Left kidney (tissue), 2 donors: ENCODE results near the gene EPN3. TPM values are rescaled to one million over a fixed set of nuclear protein-coding genes. Genes with fewer than 3 reads are reported as not detected.

Experiments used
- DNase-seq: peaks from one replicate; pipeline ENCODE4 v3.0.0-alpha.2; 2013
- polyA plus RNA-seq: library from polyadenylated mRNA; unstranded; fragments of 120-200 nt; gene quantifications from one replicate; pipeline ENCODE4 v1.2.1, GENCODE V29; 2013; ENCODE audit not compliant: insufficient read length

The EPN3 gene
- polyA plus RNA-seq, 1 donor, result 9.5 TPM

- no peak for DNase-seq
These were observed 16.9 kb downstream of the EPN3 start for GRCh38 chr17:50549256-50549941.

DNA sequence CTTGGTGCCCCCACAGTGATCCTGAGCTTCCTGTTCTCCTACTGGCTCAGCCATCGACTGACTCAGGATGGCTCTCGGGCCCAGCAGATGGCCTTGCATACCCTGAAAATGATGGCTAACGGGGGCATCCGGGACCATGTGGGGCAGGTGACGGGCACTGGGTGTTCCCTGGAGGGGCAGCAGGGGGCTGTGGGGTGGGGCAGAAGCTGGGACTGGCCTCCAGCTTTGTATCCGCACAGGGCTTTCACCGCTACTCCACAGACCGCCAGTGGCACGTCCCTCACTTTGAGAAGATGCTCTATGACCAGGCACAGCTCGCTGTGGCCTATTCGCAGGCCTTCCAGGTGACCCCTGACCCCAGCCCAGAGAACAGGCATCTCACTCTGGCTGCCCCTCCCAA lies 17.4 kb downstream of the EPN3 start:
- DNase-seq, result no peak

DNA sequence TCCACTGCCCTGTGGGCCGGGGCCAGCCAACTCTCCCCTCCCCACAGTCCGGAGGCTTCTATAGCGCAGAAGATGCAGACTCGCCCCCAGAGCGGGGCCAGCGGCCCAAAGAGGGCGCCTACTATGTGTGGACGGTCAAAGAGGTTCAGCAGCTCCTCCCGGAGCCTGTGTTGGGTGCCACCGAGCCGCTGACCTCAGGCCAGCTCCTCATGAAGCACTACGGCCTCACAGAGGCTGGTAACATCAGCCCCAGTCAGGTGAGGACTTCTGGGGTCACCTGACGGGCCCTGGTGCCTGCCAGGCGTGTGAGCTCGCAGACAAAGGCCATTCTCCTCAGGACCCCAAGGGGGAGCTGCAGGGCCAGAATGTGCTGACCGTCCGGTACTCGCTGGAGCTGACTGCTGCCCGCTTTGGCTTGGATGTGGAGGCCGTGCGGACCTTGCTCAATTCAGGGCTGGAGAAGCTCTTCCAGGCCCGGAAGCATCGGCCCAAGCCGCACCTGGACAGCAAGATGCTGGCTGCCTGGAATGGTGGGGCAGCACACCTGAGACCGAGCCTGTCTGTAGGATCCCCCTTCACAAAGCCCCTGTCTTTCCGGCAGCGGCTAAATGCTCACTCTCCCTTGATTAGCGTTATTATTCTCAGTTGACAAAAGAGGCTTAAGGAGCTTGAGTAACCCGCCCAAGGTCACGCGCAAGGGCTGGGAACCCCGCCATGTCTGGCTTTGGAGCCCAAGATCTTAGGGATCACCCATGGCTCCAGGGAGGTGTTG lies 18.3 kb downstream of the EPN3 start:
- peak; percentile 86 for DNase-seq

DNA sequence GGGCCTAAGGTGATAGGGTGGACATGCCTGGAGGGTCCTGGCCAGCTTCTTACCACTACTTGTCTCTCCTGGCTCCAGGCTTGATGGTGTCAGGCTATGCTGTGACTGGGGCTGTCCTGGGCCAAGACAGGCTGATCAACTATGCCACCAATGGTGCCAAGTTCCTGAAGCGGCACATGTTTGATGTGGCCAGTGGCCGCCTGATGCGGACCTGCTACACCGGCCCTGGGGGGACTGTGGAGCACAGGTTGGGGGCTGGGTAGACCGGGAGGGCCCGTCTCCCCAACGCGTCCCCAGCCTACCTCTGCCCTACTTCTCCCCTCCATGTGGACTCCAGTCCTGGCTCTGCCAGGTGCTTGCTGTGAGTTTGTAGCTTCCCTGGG lies 18.9 kb downstream of the EPN3 start:
- DNase-seq, result no peak

DNA sequence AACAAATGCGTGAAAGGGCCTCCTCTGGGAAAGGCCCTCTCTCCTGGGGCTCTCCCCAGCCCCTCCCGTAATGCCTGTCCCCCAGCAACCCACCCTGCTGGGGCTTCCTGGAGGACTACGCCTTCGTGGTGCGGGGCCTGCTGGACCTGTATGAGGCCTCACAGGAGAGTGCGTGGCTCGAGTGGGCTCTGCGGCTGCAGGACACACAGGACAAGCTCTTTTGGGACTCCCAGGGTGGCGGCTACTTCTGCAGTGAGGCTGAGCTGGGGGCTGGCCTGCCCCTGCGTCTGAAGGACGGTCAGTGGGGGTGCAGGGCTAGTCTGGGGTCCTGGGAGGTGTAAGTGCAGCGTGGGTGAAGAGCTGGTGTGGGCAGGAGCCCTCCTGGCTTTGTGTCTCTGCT lies 19.3 kb downstream of the EPN3 start:
- DNase-seq, result no peak

DNA sequence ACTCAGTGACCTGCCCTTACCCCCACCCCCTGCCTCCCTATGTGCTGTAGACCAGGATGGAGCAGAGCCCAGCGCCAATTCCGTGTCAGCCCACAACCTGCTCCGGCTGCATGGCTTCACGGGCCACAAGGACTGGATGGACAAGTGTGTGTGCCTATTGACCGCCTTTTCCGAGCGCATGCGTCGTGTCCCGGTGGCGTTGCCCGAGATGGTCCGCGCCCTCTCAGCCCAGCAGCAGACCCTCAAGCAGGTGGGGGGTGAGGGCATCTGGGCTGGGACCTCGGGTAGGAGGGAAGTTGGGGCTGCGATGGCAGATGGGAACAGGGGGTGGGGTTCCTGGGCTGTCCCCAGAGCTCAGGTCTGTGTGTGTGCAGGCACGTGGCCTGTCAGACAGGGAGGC lies 21.7 kb downstream of the EPN3 start:
- no peak for DNase-seq

DNA sequence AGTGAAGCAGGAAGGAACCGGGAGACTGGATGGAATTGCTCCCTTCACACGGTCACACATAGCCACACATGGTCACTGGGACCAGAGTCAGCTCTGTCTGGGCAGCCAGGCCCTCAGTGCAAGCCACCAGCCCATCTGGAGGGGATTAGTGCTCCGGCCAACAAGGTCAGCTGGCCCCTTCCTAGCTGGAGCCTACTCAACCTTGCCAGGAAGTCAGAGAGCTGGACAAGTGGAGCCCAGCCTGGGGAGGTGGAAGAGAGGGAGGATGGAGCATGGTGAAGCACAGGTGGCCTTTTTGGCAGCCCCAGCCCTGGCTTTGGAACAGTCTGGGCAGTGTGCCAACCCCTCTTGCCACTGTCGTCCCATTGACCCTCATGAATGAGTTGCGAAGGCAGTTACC lies 24.3 kb downstream of the EPN3 start:
- DNase-seq, result no peak

DNA sequence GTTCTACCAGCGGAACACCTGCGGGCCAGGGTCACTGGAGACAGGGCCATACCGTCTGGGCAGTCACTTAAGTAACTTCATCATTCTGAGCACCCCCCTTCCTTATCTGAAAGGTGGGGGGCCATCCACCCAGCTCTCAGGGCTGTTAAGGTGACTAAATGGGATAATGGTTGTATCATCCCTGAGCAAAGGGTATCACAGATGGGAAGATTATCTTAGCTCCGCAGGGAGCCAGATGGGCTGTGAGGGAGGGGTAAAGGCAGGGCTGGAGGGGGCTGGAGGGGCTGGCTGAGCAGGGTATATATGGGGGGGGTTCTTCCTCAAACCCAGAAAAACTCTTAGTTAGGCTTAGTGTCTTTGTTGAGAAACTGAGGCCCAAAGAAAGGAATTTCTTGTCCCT lies 25.1 kb downstream of the EPN3 start:
- DNase-seq, result no peak

DNA sequence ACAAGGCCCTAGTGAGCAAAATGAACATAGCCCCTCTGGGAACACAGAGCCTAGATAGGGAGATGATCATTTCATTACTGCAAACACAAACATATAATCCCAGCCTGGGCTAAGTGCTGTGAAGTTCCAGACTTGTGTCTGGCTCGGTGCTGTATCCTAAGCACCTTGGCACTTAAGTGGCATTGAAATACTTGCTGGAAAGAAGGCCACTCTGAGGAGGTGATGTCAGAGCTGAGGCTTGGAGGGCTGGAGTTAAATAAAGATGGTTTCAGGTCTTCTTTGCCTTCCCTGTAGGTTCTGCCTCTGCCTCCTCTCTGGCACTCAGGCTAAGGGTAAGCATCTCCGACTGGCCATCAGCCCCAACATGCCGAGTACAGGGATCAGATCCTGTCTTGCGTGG lies 25.6 kb downstream of the EPN3 start:
- no peak for DNase-seq

DNA sequence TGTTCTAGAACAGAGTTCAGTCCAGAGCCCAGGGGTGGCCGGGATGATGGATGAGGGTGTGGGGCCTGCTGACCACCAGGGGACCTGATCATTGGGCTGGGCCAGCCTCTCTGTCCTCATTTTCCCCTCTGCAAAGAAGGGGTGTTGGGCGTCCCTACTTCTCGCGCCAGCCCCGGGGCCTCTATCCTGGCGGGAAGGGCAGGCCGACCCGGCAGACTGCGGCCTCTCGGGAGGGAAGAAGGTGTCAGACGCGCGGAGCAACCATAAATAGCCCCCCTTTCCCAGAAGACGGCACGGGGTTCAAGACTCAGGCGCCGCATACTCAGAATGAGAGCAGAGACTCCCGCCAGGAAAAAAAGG lies 26.0 kb downstream of the EPN3 start:
- no peak for DNase-seq

- DNase-seq, result no peak
These were observed 26.5 kb downstream of the EPN3 start for GRCh38 chr17:50558941-50559614.

- DNase-seq, result no peak
These were observed 27.2 kb downstream of the EPN3 start for GRCh38 chr17:50559674-50560184.

DNA sequence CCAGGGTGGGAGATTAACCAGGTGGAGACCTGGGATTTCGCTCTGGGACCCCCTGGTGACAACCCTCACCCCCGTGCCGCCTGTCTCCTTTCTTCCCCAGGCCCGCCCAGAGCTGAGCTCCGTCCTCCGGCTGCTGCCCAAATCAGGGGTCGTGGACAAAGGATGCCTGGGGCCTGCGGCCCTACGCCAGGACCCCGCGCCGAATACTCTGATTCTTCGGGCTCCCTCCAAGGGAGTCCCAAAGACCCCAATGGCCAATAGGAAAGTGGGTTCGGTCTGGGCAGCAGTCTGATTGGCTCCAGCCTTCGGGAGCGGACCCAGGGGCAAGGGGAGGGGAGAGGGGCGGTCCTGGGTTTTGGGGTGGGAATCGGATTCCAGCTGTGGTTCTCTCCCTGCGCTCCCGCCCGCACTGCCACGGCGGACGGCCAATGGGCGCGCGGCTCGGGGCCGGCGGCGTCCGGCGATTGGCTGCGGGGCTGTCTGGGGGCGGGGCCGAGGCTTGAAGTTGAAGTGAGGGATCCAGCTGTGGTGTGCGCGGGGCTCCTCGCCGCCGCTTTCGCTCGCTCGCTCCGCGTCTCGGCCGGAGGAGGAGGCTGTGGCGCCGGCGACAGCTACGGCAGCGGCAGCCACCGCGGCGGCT lies 27.8 kb downstream of the EPN3 start, which contains the start of gene CACNA1G:
CACNA1G (plus strand) TSS at position 531 of the 640 bp plus-strand sequence. CDS start 745 bp downstream, outside the sequence.
- peak; percentile 93 for DNase-seq

DNA sequence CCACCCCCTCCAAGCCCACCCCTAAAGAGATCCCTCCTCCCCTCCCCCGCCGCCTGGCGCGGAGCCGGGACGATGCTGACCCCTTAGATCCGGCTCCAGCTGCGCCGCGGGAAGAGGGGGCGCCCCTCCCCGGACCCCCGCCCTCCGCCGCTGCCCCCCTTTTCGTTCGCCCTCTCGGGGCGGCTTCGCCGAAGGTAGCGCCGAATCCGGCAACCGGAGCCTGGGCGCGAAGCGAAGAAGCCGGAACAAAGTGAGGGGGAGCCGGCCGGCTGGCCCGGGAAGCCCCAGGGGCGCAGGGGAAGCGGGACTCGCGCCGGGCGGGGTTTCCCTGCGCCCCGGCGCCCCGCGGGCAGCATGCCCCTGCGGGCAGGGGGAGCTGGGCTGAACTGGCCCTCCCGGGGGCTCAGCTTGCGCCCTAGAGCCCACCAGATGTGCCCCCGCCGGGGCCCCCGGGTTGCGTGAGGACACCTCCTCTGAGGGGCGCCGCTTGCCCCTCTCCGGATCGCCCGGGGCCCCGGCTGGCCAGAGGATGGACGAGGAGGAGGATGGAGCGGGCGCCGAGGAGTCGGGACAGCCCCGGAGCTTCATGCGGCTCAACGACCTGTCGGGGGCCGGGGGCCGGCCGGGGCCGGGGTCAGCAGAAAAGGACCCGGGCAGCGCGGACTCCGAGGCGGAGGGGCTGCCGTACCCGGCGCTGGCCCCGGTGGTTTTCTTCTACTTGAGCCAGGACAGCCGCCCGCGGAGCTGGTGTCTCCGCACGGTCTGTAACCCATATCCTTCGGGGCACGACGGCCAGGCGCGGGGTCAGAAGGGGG lies 28.6 kb downstream of the EPN3 start:
- no peak for DNase-seq

DNA sequence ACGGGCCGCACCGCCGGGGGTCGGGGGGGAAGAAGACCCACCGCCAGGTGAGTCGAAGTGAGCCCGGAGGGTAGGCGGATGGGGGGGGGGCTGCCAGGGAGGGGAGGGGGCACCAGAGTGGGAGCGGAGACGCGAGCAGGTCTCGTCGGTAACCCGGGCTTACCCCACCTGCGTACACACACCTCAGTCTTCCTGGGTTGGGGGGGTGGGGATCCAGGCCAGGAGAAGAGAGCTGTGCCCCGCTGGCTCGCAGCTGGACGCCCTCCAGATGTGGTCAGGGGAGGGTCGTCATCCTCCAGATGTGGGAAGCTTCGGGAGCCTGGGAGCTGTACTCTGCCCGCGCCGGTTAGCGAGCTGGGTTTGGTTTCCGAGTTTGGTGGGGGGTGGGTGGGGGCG lies 29.2 kb downstream of the EPN3 start:
- no peak for DNase-seq

- no peak for DNase-seq
These were observed 29.9 kb downstream of the EPN3 start for GRCh38 chr17:50562242-50563091.

DNA sequence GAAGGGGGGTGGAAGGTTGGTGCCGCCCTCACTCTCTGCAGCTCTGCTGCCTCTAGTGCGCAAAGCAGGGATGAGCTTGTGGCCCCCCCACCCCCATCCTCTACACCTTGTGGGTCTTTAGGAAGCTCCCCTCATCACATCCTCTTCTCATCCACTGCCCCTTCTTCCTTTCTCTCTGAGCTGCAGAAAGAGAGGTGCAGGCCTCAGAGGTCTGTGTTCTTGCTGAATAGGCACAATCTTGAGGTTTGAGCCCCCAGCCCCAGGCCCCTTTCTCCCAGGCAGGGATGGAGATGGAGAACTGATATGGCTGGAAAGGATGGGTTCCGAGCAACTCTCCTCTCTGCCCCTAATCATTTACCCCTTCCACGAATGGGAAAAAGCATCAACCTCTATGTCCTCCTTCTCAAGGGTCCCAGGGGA lies 30.6 kb downstream of the EPN3 start:
- DNase-seq, result no peak

DNA sequence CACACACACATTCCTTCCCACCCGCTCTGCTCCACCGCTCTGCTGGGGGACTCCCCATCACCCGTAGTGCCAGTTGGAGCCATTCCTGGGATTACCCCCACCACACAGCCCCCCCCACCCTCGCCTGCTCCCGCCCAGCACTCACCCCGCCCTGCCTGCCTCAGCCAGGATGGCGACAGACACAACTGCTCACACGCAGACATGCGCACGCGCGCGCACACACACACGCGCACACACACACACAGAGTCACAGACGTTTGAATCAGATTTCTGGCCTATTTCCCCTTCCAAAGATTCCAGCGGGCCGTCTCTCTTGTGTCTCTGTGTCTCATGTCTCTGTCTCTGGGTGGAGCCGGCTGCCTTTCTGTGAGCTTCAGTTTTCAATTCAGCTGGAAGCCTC lies 32.4 kb downstream of the EPN3 start:
- DNase-seq, result no peak

DNA sequence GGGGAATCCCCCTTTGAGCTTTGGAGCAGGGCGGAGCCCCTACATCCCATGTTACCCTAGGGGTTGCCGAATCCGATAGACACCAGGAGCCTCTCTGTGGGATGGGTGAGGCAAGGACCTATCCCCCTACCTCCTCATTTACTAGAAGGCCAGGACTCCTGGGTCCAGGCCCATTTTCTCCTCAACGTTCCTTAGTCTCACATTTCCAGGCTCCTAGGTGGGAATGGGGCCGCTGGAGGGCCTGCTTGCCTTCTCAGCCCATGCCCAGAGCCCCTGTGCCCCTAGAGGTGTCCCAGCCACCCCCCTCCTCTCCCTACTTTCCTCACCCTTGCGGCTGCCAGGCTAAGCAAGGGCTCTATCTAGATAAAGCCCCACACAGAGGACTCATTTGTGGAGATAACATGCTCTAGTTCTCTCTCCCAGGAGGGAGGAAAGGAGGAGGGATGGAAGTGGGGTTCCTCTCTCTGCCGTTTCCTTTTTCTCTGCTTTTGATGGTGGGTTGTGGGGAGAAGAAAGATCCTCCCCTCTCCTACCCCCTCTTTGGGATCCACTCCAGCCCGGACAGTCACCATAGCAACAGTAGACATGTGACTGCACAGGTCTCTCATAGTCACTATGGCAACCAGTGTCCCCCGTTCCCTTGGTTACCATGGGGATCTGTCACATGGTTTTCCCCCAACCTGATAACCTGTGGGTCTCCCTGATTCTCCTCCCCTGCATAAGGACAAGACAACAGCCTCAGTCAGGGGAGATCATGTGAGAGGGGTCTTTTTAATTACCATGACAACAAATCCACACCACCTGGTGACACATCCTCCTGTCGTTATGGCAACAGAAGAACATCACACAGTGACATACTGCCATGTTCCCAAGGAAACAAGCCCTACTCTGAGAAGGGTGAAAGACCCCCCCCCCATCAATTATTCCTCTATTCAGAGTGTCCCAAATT lies 33.1 kb downstream of the EPN3 start:
- no peak for DNase-seq
